Measurements from ENCODE around the gene DKKL1. TPM values are rescaled to one million over a fixed set of nuclear protein-coding genes. Genes with fewer than 3 reads are reported as not detected.
A peak's percentile ranks its signal among the peaks of the same experiment; 100 is the strongest.

DKKL1 gene
- total and polyA plus RNA-seq, 2 experiments from 2014 or later = 2.2 to 6.0 TPM

- no peak overlapping the region for H2AFZ ChIP-seq
- DNase-seq (ENCODE audit: low spot score) = peak; percentile 89
- TF ChIP-seq, protein P1, sequence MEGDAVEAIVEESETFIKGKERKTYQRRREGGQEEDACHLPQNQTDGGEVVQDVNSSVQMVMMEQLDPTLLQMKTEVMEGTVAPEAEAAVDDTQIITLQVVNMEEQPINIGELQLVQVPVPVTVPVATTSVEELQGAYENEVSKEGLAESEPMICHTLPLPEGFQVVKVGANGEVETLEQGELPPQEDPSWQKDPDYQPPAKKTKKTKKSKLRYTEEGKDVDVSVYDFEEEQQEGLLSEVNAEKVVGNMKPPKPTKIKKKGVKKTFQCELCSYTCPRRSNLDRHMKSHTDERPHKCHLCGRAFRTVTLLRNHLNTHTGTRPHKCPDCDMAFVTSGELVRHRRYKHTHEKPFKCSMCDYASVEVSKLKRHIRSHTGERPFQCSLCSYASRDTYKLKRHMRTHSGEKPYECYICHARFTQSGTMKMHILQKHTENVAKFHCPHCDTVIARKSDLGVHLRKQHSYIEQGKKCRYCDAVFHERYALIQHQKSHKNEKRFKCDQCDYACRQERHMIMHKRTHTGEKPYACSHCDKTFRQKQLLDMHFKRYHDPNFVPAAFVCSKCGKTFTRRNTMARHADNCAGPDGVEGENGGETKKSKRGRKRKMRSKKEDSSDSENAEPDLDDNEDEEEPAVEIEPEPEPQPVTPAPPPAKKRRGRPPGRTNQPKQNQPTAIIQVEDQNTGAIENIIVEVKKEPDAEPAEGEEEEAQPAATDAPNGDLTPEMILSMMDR (IDR thresholded peaks at IDR 0.05; ENCODE audit: poor library complexity) = peak; percentile 91
- no peak for TF ChIP-seq EZH2 (IDR thresholded peaks at IDR 0.05; ENCODE audit: borderline replicate concordance)
- no peak overlapping the region for H3K27ac ChIP-seq
- H3K9me2 ChIP-seq (replicated peaks; ENCODE audit: insufficient read depth) = no peaks in the 10 kb centered on the region
- 37% methylated on average over 14 of the region's 14 CpGs for WGBS (ENCODE audit: low lambda C conversion rate, missing lambda C conversion rate)
- no peaks in the 10 kb centered on the region for H4K20me1 ChIP-seq (ENCODE audit: insufficient read depth, poor library complexity, severe bottlenecking)
- H3K79me2 ChIP-seq = no peaks in the 10 kb centered on the region
- H3K4me3 ChIP-seq = no peak overlapping the region
- H3K36me3 ChIP-seq (replicated peaks; ENCODE audit: insufficient read depth, low read depth) = no peaks in the 10 kb centered on the region
- H3K4me1 ChIP-seq (ENCODE audit: insufficient read depth) = no peaks in the 10 kb centered on the region
- no peaks in the 10 kb centered on the region for H3K27me3 ChIP-seq
- no peaks in the 10 kb centered on the region for H3K9me3 ChIP-seq (ENCODE audit: low read depth)
- H3K4me2 ChIP-seq = no peak overlapping the region
Measured at GRCh38 chr19:49391581-49392399, 28.1 kb downstream of the DKKL1 start.

DNA sequence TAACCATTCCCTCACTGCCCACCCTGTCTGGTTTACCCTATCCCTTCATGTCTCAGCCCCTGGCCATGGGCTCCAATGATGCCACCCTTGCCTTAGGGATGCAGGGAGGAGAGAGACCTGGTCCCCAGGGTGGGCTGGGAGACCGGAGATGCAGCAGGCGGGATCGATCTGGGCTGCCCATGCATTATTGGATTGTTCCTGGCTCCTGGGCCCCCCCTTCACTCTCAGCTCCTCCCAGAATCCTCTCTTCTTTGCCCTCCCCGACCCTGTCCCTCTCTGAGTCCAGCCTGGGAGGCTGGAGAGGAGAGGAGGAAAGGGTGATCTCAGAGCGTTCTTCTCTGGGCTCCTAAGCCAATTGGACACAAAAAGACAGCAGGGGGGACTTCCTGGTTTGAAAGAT, 30.2 kb downstream of the DKKL1 start:
- H3K27me3 ChIP-seq = no peaks in the 10 kb centered on the region
- TF ChIP-seq, protein P1 (IDR thresholded peaks at IDR 0.05; ENCODE audit: poor library complexity) = no peak
- TF ChIP-seq EZH2phosphoT487 (IDR thresholded peaks at IDR 0.05; ENCODE audit: low read depth, severe bottlenecking, unreplicated experiment) = no peak
- no peak for TF ChIP-seq EZH2 (IDR thresholded peaks at IDR 0.05; ENCODE audit: borderline replicate concordance)
- H3K27ac ChIP-seq = no peak overlapping the region
- no peaks in the 10 kb centered on the region for H3K4me1 ChIP-seq (ENCODE audit: insufficient read depth)
- no peak overlapping the region for H3K4me2 ChIP-seq
- no peak for DNase-seq (ENCODE audit: low spot score)
- H3K4me3 ChIP-seq = no peak overlapping the region
- no peaks in the 10 kb centered on the region for H3K79me2 ChIP-seq
- no peaks in the 10 kb centered on the region for H3K36me3 ChIP-seq (replicated peaks; ENCODE audit: insufficient read depth, low read depth)
- H3K9me3 ChIP-seq (ENCODE audit: low read depth) = no peaks in the 10 kb centered on the region
- no peaks in the 10 kb centered on the region for H3K9me2 ChIP-seq (replicated peaks; ENCODE audit: insufficient read depth)
- H2AFZ ChIP-seq = no peak overlapping the region
- WGBS (ENCODE audit: low lambda C conversion rate, missing lambda C conversion rate) = 70% methylated on average over 5 of the region's 5 CpGs
- no peaks in the 10 kb centered on the region for H4K20me1 ChIP-seq (ENCODE audit: insufficient read depth, poor library complexity, severe bottlenecking)

DNA sequence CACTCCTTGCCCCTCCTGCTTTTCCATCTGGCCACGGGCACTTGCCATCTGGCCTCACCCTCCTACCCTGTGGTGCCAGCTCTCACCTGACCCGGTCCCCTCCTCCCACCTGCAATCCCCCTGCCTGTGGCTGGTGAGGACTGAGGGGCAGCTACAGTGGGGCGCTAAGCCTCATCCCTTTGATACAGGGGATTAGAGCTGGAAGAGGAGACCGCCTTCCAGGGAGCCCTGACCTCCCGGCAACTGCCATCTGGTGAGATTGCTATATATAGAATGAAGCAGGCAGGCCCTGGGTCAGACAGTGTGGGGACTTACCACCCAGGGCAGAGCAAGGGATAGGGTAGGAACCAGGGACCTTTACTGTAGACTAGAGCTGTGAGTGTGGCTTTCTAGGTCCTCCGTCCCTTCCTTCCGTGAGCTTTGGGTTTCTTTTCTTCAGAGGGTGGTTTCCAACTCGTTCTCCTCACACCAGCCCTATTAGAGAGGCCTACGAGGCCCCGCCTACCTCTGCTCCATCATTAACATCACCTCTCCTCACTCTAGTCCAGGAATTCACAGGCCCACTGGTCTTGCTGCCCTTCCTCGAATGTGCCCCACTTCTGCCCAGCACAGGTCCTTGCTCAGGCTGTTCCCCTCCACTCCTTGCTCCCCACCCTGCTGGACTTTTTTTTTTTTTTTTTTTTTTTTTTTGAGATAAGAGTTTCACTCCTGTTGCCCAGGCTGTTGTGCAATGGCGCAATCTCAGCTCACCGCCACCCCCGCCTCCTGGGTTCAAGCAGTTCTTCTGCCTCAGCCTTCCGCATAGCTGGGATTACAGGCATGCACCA, 32.1 kb downstream of the DKKL1 start:
- Histone ChIP-seq H3K79me2 (no peaks in the 10 kb centered on the region), H3K9me2 (replicated peaks; ENCODE audit: insufficient read depth) (no peaks in the 10 kb centered on the region), H3K4me1 (ENCODE audit: insufficient read depth) (no peaks in the 10 kb centered on the region), H3K4me2 (no peak overlapping the region), H2AFZ (no peak overlapping the region), H3K27me3 (no peaks in the 10 kb centered on the region), H4K20me1 (ENCODE audit: insufficient read depth, poor library complexity, severe bottlenecking) (no peaks in the 10 kb centered on the region), H3K36me3 (replicated peaks; ENCODE audit: insufficient read depth, low read depth) (no peaks in the 10 kb centered on the region), H3K27ac (no peak overlapping the region), H3K9me3 (ENCODE audit: low read depth) (no peaks in the 10 kb centered on the region), H3K4me3 (no peak overlapping the region)
- 79% methylated on average over 13 of the region's 15 CpGs for WGBS (ENCODE audit: low lambda C conversion rate, missing lambda C conversion rate)
- DNase-seq (ENCODE audit: low spot score) = no peak
- TF ChIP-seq EZH2 (IDR thresholded peaks at IDR 0.05; ENCODE audit: borderline replicate concordance) (no peak), EZH2phosphoT487 (IDR thresholded peaks at IDR 0.05; ENCODE audit: low read depth, severe bottlenecking, unreplicated experiment) (no peak)
- TF ChIP-seq, protein P1 (IDR thresholded peaks at IDR 0.05; ENCODE audit: poor library complexity) = no peak
